ENCODE results near the gene KRTAP4-11. TPM values are rescaled to one million over a fixed set of nuclear protein-coding genes. Genes with fewer than 3 reads are reported as not detected.

The KRTAP4-11 gene
- total RNA-seq, 1 experiment from 2014 or later: not detected

- TF ChIP-seq ZBTB43 (CRISPR knock-in tag; IDR thresholded peaks at IDR 0.05) (no peak), NR2C2 (CRISPR knock-in tag; IDR thresholded peaks at IDR 0.05) (no peak), ZNF138 (CRISPR knock-in tag; conservative IDR thresholded peaks at IDR 0.05) (no peak), ZNF532 (CRISPR knock-in tag; IDR thresholded peaks at IDR 0.05; ENCODE audit: borderline replicate concordance) (no peak), AR (CRISPR knock-in tag; IDR thresholded peaks at IDR 0.05) (no peak), ATF2 (CRISPR knock-in tag; IDR thresholded peaks at IDR 0.05; ENCODE audit: borderline replicate concordance, low read depth) (no peak), ZNF317 (CRISPR knock-in tag; IDR thresholded peaks at IDR 0.05; ENCODE audit: borderline replicate concordance, low read depth) (no peak)
Observed at GRCh38 chr17:41082626-41083025, 35.5 kb downstream of the KRTAP4-11 start (continued).

- Mint-ChIP-seq H3K4me1 (no peaks in the 10 kb centered on the region; the same call in 1 of the 2 replicates), H3K36me3 (no peaks in the 10 kb centered on the region)
- no peak for DNase-seq (ENCODE audit: low spot score)
Observed at GRCh38 chr17:41076788-41077187, 41.4 kb downstream of the KRTAP4-11 start.

More at GRCh38 chr17:41076788-41077187, 41.4 kb downstream of the KRTAP4-11 start:
- ChIA-PET POLR2A (no interaction called here), CTCF (no interaction called here)
- H3K4me3 Mint-ChIP-seq: no peak overlapping the region
- H3K9me3 Mint-ChIP-seq: peaks cover 22% of the 10 kb centered on the region
- H3K27ac Mint-ChIP-seq: no peak overlapping the region
- H3K27me3 Mint-ChIP-seq (ENCODE audit: low read depth): no peaks in the 10 kb centered on the region; the same call in 1 of the 2 replicates
- TF ChIP-seq OVOL2 (CRISPR knock-in tag; IDR thresholded peaks at IDR 0.05; ENCODE audit: borderline replicate concordance) (no peak), NR3C1 (CRISPR knock-in tag; conservative IDR thresholded peaks at IDR 0.05; ENCODE audit: low read depth) (no peak), TCF7 (CRISPR knock-in tag; IDR thresholded peaks at IDR 0.05; ENCODE audit: low read depth) (no peak), ATF2 (CRISPR knock-in tag; IDR thresholded peaks at IDR 0.05; ENCODE audit: borderline replicate concordance, low read depth) (no peak), USF1 (CRISPR knock-in tag; IDR thresholded peaks at IDR 0.05) (no peak), USF2 (CRISPR knock-in tag; IDR thresholded peaks at IDR 0.05) (no peak), TEAD1 (CRISPR knock-in tag; IDR thresholded peaks at IDR 0.05) (no peak)
- no peak for ATAC-seq

All from WTC11 (cell line).